Mucosa of stomach (tissue), 1 donor: Measurements from ENCODE around the gene ACTR8.

Experiments used
- H3K27me3 ChIP-seq: one replicate; pipeline ENCODE4 v1.7.0; 2013; ENCODE audit warnings: mild to moderate bottlenecking, low read length; ENCODE audit not compliant: control insufficient read depth, insufficient read depth
- H3K36me3 ChIP-seq: one replicate; pipeline ENCODE4 v1.7.0; 2013; ENCODE audit warnings: low read length; ENCODE audit not compliant: control insufficient read depth, insufficient read depth
- H3K4me1 ChIP-seq: one replicate; pipeline ENCODE4 v1.7.0; 2013; ENCODE audit warnings: mild to moderate bottlenecking, low read length; ENCODE audit not compliant: control insufficient read depth, insufficient read depth
- H3K4me3 ChIP-seq: one replicate; pipeline ENCODE4 v1.7.0; 2013; ENCODE audit warnings: low read length
- H3K9ac ChIP-seq: one replicate; pipeline ENCODE4 v1.7.0; 2013; ENCODE audit warnings: mild to moderate bottlenecking, low read length, moderate library complexity
- H3K9me3 ChIP-seq: one replicate; pipeline ENCODE4 v1.7.0; 2013; ENCODE audit warnings: mild to moderate bottlenecking, low read length, moderate library complexity; ENCODE audit not compliant: control insufficient read depth
- donor health status: Pancreatic carcinoma.

ACTR8 gene

GRCh38 chr3:53817211-53817610, 64.7 kb downstream of the ACTR8 start:
- Histone ChIP-seq H3K4me3 (no peak overlapping the region), H3K4me1 (no peaks in the 10 kb centered on the region), H3K36me3 (no peaks in the 10 kb centered on the region), H3K9me3 (no peaks in the 10 kb centered on the region), H3K27me3 (no peaks in the 10 kb centered on the region), H3K9ac (no peak overlapping the region)
